ENCODE data around the gene OSCP1. TPM values are rescaled to one million over a fixed set of nuclear protein-coding genes. Genes with fewer than 3 reads are reported as not detected.

Gene OSCP1
- total RNA-seq, 1 experiment from 2014 or later: 3.2 TPM

DNA sequence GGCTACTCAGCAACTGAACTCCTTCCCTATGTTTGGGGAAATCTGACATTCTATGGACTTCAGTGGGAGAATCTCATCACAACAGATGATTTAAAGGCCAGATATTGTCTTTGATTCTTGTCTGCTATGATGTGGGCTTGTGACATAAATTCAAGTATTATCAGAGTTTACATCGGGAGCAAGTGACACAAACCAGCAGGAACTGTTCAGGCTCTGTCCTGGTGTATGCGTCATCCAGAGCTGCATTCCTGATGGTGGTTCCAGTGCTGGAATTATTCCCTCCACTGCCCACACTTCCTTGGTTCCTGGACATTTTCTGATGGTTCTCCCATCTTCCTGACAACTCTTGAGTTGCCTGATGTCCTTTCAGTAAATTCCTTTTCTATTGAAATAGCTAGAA lies 41.8 kb downstream of the OSCP1 start:
- no peak overlapping the region for H3K14ac ChIP-seq (ENCODE audit: insufficient read depth, low read length)
- no peaks in the 10 kb centered on the region for H3K79me2 ChIP-seq (ENCODE audit: insufficient read depth, low read length)
- H3K27ac ChIP-seq (ENCODE audit: insufficient read length, low read depth, low read length): no peak overlapping the region
- no peaks in the 10 kb centered on the region for H3K23me2 ChIP-seq (ENCODE audit: insufficient read length, low read depth, low read length, poor library complexity, severe bottlenecking)
- no peaks in the 10 kb centered on the region for H3K9me3 ChIP-seq (ENCODE audit: control insufficient read depth, low read depth, low read length)
- no peak overlapping the region for H2BK120ac ChIP-seq (ENCODE audit: low read depth, low read length, poor library complexity, severe bottlenecking)
- H2BK20ac ChIP-seq (ENCODE audit: low read depth, low read length, poor library complexity, severe bottlenecking): no peak overlapping the region
- H3K4ac ChIP-seq (ENCODE audit: low read depth, low read length): no peak overlapping the region
- Mint-ChIP-seq H3K36me3 (ENCODE audit: insufficient read depth in 1 of 3, low read depth in 3 of 3) (peaks cover 4 to 20% (median 20%) of the 10 kb centered on the region in 3 experiments; a peak in 6 of 7 replicates), H3K4me1 (peaks cover 5 to 9% of the 10 kb centered on the region in 2 experiments), H3K9me3 (no peaks in the 10 kb centered on the region), H3K4me3 (no peak overlapping the region), H3K27ac (no peak overlapping the region), H3K27me3 (ENCODE audit: low read depth) (no peaks in the 10 kb centered on the region; the same call in 1 of the 2 replicates)
- DNase-seq: no peak
- H4K5ac ChIP-seq (ENCODE audit: insufficient read length, low read depth, low read length): no peak overlapping the region
- H2BK15ac ChIP-seq (ENCODE audit: low read depth, low read length): no peak overlapping the region
- no CpG with 5 or more reads among the region's 2 CpGs for WGBS (ENCODE audit: extremely low coverage, insufficient read length, low lambda C conversion rate)
- H3K56ac ChIP-seq (ENCODE audit: insufficient read length, low read depth, low read length): no peak overlapping the region
- H3K9ac ChIP-seq (ENCODE audit: extremely low read depth, insufficient read length, low read length): no peak overlapping the region
- no peaks in the 10 kb centered on the region for H3K27me3 ChIP-seq (ENCODE audit: insufficient read depth, low read length)
- no peak overlapping the region for H3K4me2 ChIP-seq (ENCODE audit: insufficient read depth, insufficient read length, low read length)
- H4K20me1 ChIP-seq (ENCODE audit: control insufficient read depth, insufficient read depth, insufficient read length): no peaks in the 10 kb centered on the region
- H4K8ac ChIP-seq (replicated peaks; ENCODE audit: insufficient read length, low read depth, low read length): no peak overlapping the region
- no peak overlapping the region for H2AK5ac ChIP-seq (ENCODE audit: insufficient read length, low read length)
- TF ChIP-seq, protein P1, sequence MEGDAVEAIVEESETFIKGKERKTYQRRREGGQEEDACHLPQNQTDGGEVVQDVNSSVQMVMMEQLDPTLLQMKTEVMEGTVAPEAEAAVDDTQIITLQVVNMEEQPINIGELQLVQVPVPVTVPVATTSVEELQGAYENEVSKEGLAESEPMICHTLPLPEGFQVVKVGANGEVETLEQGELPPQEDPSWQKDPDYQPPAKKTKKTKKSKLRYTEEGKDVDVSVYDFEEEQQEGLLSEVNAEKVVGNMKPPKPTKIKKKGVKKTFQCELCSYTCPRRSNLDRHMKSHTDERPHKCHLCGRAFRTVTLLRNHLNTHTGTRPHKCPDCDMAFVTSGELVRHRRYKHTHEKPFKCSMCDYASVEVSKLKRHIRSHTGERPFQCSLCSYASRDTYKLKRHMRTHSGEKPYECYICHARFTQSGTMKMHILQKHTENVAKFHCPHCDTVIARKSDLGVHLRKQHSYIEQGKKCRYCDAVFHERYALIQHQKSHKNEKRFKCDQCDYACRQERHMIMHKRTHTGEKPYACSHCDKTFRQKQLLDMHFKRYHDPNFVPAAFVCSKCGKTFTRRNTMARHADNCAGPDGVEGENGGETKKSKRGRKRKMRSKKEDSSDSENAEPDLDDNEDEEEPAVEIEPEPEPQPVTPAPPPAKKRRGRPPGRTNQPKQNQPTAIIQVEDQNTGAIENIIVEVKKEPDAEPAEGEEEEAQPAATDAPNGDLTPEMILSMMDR (conservative IDR thresholded peaks at IDR 0.05): no peak
- H3K79me1 ChIP-seq (ENCODE audit: insufficient read depth, low read depth, low read length, poor library complexity, severe bottlenecking): no peaks in the 10 kb centered on the region
- H2AFZ ChIP-seq (ENCODE audit: low read length): no peak overlapping the region
- H3K23ac ChIP-seq (ENCODE audit: insufficient read length, low read depth, low read length): no peak overlapping the region
- H3T11ph ChIP-seq (ENCODE audit: low read length): no peak overlapping the region
- H3K4me1 ChIP-seq (ENCODE audit: insufficient read depth, low read length): no peaks in the 10 kb centered on the region
- no peak overlapping the region for H2BK5ac ChIP-seq (ENCODE audit: insufficient read length, low read length)
- H4K91ac ChIP-seq (ENCODE audit: insufficient read length, low read depth, low read length): no peak overlapping the region
- no peak overlapping the region for H2BK12ac ChIP-seq (ENCODE audit: insufficient read length, low read depth, low read length)
- no peak overlapping the region for H3K18ac ChIP-seq (ENCODE audit: insufficient read length, low read depth, low read length)
